ENCODE results near the gene ATP8B2.

Gene ATP8B2

DNA sequence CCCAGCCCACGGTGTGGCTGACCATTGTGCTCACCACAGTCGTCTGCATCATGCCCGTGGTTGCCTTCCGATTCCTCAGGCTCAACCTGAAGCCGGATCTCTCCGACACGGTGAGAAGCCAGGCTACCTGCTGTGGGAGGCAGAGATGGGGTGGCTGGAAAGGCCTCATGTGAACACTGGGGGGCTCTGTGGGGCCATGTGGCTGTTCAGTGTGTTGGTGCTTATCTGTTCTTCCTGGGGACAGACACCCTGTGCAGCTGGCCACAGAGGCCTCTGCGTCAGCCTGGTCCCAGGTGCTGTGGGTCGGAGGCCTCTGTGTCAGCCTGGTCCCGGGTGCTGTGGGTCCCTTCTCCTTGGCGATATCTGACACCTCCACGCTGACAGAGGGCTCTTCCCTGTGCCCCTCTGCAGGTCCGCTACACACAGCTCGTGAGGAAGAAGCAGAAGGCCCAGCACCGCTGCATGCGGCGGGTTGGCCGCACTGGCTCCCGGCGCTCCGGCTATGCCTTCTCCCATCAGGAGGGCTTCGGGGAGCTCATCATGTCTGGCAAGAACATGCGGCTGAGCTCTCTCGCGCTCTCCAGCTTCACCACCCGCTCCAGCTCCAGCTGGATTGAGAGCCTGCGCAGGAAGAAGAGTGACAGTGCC is 23.2 kb downstream of the ATP8B2 start:
- POLR2A ChIA-PET, result no interaction called here
- TF ChIP-seq CTBP1 (IDR thresholded peaks at IDR 0.05; ENCODE audit: borderline replicate concordance) (no peak), ELF4 (IDR thresholded peaks at IDR 0.05) (no peak), FOXM1 (IDR thresholded peaks at IDR 0.05; ENCODE audit: borderline replicate concordance) (no peak), TARDBP (IDR thresholded peaks at IDR 0.05) (no peak), BHLHE40 (IDR thresholded peaks at IDR 0.05; ENCODE audit: borderline replicate concordance) (no peak), NFRKB (IDR thresholded peaks at IDR 0.05) (no peak), ARNT (IDR thresholded peaks at IDR 0.05) (no peak), ZNF384 (IDR thresholded peaks at IDR 0.05) (no peak), HDGF (IDR thresholded peaks at IDR 0.05; ENCODE audit: borderline replicate concordance) (no peak), SUZ12 (IDR thresholded peaks at IDR 0.05) (no peak)
- DNase-seq (ENCODE audit: extremely low spot score), result no peak
- CTCF ChIA-PET, result interaction anchor here (3.2 kb wide), 1 partner anchor 14 kb away, joined by 19 read pairs; no protein-coding TSS in a partner anchor

DNA sequence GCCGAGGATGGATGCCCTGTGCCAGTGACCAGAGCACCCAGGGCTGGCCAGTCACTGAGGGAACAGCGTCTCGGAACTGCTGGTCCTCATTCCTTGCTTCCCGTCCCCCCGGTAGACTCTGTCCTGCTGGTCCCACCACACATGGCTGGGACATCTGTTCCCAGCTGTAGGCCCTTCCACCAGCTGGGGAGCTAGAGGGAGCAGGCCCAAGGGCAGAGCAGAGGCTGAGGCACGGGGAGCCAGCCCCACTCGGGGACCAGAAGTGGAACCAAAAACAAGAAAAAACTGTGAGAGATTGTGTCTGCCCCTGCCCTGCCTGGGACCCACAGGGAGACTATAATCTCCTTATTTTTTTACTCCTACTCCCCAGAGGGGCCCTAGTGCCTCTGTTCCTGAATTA is 23.8 kb downstream of the ATP8B2 start:
- ChIA-PET CTCF (interaction anchor here (3.2 kb wide), 1 partner anchor 14 kb away, joined by 19 read pairs; no protein-coding TSS in a partner anchor), POLR2A (no interaction called here)
- DNase-seq (ENCODE audit: extremely low spot score), result no peak
- TF ChIP-seq NFRKB (IDR thresholded peaks at IDR 0.05), result no peak
- no peak for TF ChIP-seq FOXM1 (IDR thresholded peaks at IDR 0.05; ENCODE audit: borderline replicate concordance)
- no peak for TF ChIP-seq ZNF384 (IDR thresholded peaks at IDR 0.05)
- TF ChIP-seq ELF4 (IDR thresholded peaks at IDR 0.05), result no peak
- no peak for TF ChIP-seq SP1 (IDR thresholded peaks at IDR 0.05)
- no peak for TF ChIP-seq BHLHE40 (IDR thresholded peaks at IDR 0.05; ENCODE audit: borderline replicate concordance)
- TF ChIP-seq, protein P1, sequence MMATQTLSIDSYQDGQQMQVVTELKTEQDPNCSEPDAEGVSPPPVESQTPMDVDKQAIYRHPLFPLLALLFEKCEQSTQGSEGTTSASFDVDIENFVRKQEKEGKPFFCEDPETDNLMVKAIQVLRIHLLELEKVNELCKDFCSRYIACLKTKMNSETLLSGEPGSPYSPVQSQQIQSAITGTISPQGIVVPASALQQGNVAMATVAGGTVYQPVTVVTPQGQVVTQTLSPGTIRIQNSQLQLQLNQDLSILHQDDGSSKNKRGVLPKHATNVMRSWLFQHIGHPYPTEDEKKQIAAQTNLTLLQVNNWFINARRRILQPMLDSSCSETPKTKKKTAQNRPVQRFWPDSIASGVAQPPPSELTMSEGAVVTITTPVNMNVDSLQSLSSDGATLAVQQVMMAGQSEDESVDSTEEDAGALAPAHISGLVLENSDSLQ (IDR thresholded peaks at IDR 0.05), result no peak
- TF ChIP-seq FOXK2 (IDR thresholded peaks at IDR 0.05), result no peak
- no peak for TF ChIP-seq CTBP1 (IDR thresholded peaks at IDR 0.05; ENCODE audit: borderline replicate concordance)
- no peak for TF ChIP-seq ARNT (IDR thresholded peaks at IDR 0.05)
- no peak for TF ChIP-seq TARDBP (IDR thresholded peaks at IDR 0.05)
- TF ChIP-seq FOXA1 (IDR thresholded peaks at IDR 0.05), result no peak
- no peak for TF ChIP-seq L3MBTL2 (conservative IDR thresholded peaks at IDR 0.05)
- TF ChIP-seq LEF1 (IDR thresholded peaks at IDR 0.05; ENCODE audit: borderline replicate concordance), result no peak
- no peak for TF ChIP-seq HDGF (IDR thresholded peaks at IDR 0.05; ENCODE audit: borderline replicate concordance)
- TF ChIP-seq SUZ12 (IDR thresholded peaks at IDR 0.05), result no peak

DNA sequence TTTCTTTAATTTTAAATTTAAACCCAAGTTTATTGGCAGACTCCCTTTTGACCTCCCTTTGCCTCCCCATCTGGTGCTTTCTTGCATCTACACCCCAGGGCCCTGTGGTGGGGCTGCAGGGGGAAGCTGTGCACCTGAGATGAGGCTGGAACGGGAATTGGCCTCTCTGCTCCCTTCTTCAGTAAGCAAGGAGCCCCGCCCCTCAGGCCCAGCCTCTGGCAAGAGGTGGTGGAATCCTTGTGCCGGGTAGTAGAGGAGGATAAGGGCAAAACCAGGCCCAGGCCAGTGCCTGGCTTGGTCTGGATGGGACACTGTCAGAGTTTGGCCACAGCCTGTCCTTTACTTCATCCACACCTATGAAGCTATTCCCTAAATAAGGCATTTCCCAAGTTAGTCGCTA is 25.1 kb downstream of the ATP8B2 start:
- CTCF ChIA-PET, result interaction anchor here (1.1 to 3.2 kb wide), 2 partner anchors 15 to 24 kb away, joined by 4 to 19 read pairs; no protein-coding TSS in a partner anchor
- POLR2A ChIA-PET, result no interaction called here
- DNase-seq (ENCODE audit: extremely low spot score), result no peak
- no peak for TF ChIP-seq FOXM1 (IDR thresholded peaks at IDR 0.05; ENCODE audit: borderline replicate concordance)

DNA sequence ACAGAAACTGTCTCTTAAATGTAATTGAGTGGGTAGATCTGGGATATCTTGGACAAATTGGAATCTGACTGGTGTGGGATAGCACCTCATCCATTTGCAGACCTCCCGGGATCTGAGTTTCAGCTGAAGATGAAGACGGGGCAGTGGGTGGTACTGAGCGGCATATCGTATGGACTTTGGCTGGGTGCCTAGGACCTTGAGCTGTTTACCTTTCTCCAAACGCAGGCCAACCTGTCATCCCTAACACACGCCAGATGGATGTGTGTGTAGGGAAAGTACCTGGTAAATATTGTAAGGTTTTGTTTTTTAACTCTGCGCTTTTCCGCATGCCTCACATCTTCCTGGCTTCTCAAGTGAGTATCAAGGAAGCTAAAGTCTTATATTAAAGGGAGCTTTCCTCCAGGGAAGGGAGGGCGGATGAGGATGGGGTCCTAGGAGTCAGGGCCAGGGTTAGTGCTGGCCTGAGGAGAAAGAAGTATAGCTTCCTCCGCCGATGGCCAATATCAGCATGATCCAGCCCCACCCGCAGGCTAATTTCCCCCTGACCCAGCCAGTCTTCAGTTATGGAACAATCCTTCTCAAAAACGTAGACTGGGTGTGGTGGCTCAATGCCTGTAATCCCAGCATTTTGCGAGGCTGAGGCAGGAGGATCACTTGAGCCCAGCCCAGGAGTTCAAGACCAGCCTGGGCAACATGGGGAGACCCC is 26.2 kb downstream of the ATP8B2 start:
- TF ChIP-seq SP1 (IDR thresholded peaks at IDR 0.05), result no peak
- no peak for TF ChIP-seq LEF1 (IDR thresholded peaks at IDR 0.05; ENCODE audit: borderline replicate concordance)
- no peak for TF ChIP-seq NFRKB (IDR thresholded peaks at IDR 0.05)
- TF ChIP-seq, protein P1 (IDR thresholded peaks at IDR 0.05), result no peak
- no peak for TF ChIP-seq ZNF384 (IDR thresholded peaks at IDR 0.05)
- TF ChIP-seq ELF4 (IDR thresholded peaks at IDR 0.05), result no peak
- no peak for TF ChIP-seq ARNT (IDR thresholded peaks at IDR 0.05)
- TF ChIP-seq SUZ12 (IDR thresholded peaks at IDR 0.05), result no peak
- TF ChIP-seq TARDBP (IDR thresholded peaks at IDR 0.05), result no peak
- no peak for TF ChIP-seq CTBP1 (IDR thresholded peaks at IDR 0.05; ENCODE audit: borderline replicate concordance)
- no peak for TF ChIP-seq FOXK2 (IDR thresholded peaks at IDR 0.05)
- TF ChIP-seq FOXA1 (IDR thresholded peaks at IDR 0.05), result no peak
- TF ChIP-seq HDGF (IDR thresholded peaks at IDR 0.05; ENCODE audit: borderline replicate concordance), result no peak
- TF ChIP-seq BHLHE40 (IDR thresholded peaks at IDR 0.05; ENCODE audit: borderline replicate concordance), result no peak
- TF ChIP-seq FOXM1 (IDR thresholded peaks at IDR 0.05; ENCODE audit: borderline replicate concordance), result no peak
- no peak for TF ChIP-seq L3MBTL2 (conservative IDR thresholded peaks at IDR 0.05)
- ChIA-PET CTCF (interaction anchor here (0.6 kb wide), 1 partner anchor 312 kb away, joined by 3 read pairs; no protein-coding TSS in a partner anchor), POLR2A (no interaction called here)
- no peak for DNase-seq (ENCODE audit: extremely low spot score)

DNA sequence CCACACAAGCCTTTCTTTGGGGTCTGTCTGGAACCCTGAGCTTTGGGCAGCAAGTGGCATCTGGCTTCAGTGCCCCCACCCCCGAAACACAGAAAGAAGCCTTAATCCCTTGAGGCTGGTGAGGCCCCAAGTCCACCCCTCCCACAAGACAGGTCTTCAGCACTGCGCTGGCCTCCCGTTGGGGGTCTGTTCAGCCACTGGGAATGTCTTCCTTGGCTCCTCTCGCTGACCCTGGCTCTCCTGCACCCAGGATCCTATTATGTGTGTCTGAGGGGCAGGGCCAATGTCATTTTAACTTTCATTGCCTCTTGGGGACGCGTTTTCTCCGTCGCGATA is 26.9 kb downstream of the ATP8B2 start:
- ChIA-PET POLR2A (no interaction called here), CTCF (interaction anchor here (0.6 to 1.6 kb wide), 3 partner anchors 8 to 311 kb away, joined by 3 to 6 read pairs (median 3); no protein-coding TSS in a partner anchor)
- DNase-seq (ENCODE audit: extremely low spot score), result no peak
- TF ChIP-seq HDGF (IDR thresholded peaks at IDR 0.05; ENCODE audit: borderline replicate concordance) (no peak), ZNF384 (IDR thresholded peaks at IDR 0.05) (no peak), SUZ12 (IDR thresholded peaks at IDR 0.05) (no peak), CTBP1 (IDR thresholded peaks at IDR 0.05; ENCODE audit: borderline replicate concordance) (no peak), FOXA1 (IDR thresholded peaks at IDR 0.05) (no peak), ARNT (IDR thresholded peaks at IDR 0.05) (no peak), LEF1 (IDR thresholded peaks at IDR 0.05; ENCODE audit: borderline replicate concordance) (no peak), BHLHE40 (IDR thresholded peaks at IDR 0.05; ENCODE audit: borderline replicate concordance) (no peak), SP1 (IDR thresholded peaks at IDR 0.05) (no peak), ELF4 (IDR thresholded peaks at IDR 0.05) (no peak), FOXM1 (IDR thresholded peaks at IDR 0.05; ENCODE audit: borderline replicate concordance) (no peak), TARDBP (IDR thresholded peaks at IDR 0.05) (no peak)
- TF ChIP-seq, protein P1 (IDR thresholded peaks at IDR 0.05), result no peak
